ENCODE measurements around the gene PDX1.

PDX1 gene

DNA sequence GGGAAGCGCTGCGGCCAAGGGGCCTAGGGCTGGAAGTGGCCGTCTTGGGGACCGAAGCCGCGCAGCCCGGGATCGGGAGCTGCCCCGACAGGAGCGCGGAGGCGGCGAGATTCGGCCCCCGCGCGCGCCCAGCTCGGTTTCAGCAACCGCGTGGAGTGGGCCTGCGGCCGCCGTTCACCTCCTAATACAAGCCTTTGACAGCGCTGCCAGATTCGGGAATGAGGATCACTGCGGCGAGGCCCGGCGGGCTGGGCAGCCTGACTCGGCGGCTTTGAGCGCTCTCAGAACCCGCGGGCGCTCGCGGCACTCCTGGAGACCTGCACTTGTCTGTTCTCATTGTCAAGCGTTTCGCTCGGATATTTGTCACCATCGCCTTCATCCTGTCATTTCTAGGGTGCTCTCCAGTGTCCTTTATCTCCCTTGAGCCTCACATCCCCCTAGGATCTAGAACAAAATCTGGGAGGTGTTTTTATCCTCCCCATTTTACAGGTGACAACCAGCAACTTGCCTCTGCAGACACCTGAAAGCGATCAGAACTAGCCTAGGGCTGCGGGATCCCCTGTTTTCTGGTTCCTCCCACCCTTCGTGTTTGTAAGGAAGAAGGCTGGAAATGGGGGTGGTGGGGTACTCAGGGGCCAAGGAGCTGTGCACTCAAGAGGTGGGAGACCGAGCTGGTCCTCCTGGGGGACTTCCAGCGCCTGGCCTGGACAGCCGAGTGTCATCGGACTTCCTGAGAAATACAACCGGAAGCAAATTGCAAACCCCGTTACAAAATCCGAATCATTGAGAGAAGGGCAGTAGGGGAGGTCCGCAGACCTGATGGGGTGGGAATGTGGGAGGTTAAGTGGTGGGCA lies 50.8 kb downstream of the PDX1 start:
- DNase-seq, result no peak

DNA sequence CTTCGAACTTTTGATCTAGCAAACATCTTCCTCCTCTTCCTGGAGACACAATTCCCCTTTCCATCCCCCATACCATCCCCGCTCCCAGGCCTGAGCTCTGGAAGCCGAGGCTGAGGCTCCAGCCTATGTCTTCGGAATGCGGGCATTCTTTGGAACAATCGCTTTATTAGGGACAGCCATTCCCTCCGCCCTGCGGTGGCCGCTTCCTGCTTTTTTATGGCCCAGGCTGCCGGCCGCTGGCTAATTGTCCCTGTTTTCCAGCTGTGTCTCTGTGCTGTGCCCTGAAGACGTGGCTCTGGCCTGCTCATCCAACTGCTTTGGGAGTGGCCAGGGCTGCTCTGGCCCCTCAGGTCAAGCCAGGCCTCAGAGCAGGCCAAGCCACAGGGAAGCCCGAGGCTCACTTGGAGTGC lies 51.4 kb downstream of the PDX1 start:
- DNase-seq, result no peak

DNA sequence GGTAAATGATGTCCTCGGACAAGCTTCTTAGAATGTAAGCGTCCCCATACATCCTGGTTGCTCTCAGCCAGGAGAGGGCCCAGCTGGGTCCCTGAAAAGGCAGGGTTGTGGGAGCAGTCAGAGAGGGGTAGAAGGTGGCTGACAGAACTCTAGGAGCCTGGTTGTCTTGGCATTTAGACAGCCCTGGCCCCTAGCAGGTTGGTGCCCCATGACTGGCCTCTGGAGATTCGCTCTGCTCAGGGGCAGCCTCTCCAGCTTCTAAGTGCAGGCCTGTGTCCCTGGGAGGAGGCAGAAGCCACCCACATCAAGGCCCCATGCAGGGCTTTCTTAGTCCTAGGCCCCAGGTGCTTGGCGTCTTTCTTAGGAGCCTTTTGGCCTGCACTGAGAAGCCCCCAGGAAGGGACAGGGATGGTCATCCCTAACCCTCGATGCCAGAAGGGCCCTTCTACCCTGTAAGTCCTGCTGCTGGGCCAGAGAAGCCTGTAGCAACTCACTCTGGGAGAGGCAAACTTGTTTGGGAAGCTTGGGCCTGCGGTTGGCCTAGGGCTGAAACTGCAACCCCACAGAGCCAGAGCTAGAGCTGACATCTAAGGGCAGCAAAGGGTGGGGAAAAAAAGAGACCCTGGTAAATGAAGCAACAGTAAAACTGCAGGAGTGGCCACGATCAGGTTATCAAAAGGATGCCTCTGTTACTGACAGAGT lies 52.1 kb downstream of the PDX1 start:
- DNase-seq, result no peak

DNA sequence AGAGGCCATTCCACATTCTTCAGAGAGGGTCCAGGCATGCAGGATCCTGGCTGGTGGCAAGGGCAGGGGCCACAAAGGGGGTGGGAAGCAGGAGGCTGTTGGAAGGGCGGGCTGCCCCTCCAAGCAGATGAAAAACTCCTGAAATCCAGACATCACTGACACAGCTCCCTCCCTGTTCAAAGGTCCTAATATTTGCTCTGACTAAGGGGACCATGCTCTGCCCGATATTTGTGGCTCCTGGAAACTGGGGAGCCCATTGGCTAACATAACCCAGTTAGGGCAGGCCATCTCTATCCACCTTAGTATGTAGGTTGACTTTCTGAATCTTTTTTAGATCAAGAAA lies 52.6 kb downstream of the PDX1 start:
- DNase-seq, result no peak

DNA sequence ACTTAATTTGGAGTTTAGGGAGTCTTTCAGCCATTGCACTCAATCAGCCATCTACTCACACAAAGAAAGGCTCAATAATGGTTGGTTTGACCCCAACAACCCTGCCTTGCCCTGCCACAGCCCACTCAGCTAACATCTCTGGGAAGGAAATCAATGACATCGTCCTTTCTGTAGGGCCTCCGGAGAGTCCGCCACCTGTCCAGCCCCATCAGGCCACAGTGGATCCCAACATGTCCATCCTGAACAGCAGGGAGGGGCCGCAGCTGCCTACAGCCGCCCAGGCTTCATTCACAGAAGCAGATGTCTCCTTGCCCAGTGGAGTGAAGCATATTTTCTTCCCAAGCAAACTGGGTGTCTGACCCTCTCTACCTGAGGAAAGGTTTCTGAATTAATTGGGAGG lies 53.5 kb downstream of the PDX1 start:
- peak; percentile 18 for DNase-seq

DNA sequence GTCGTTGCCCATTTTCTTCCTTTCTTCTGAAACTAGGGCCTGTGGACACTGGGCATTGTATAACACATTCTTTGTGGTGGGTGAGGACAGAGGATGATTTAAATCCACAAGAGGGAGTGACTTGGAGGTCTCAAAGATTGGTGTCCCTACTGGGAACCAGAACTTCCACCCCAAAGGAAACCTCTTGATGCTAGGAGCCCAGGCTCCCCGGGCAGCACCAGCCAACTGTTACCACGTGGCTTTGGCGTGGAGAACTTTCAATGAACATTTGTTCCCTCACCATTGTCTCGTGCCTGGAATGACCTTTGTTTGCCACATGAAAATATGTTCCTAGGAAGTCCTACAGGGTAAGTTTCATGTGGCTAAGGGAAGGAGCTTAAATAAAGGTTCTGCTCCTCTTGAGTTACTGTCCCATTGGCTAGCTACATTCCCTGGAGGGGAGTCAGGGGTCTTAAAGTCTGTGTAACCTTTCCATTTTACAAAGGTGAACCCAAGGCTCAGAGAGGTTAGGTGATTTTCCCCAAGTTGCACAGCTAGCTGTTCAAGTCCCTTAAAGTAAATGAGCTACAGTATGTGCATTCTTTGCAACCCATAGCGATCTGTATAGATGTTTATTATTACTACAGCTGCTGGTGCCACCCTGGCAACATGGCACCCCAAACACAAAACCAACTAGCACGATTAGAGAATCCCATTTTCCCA lies 54.3 kb downstream of the PDX1 start:
- peak; percentile 15 for DNase-seq

Data from activated CD8-positive, alpha-beta memory T cell treated with anti-CD3 and anti-CD28 coated beads, Interleukin-2, amount 50 U/mL, for 48 hours (primary cell).